ENCODE data around the gene RNU5D-1. TPM values are rescaled to one million over a fixed set of nuclear protein-coding genes. Genes with fewer than 3 reads are reported as not detected.

The RNU5D-1 gene
- total and polyA plus RNA-seq, 7 donors = not detected

DNA sequence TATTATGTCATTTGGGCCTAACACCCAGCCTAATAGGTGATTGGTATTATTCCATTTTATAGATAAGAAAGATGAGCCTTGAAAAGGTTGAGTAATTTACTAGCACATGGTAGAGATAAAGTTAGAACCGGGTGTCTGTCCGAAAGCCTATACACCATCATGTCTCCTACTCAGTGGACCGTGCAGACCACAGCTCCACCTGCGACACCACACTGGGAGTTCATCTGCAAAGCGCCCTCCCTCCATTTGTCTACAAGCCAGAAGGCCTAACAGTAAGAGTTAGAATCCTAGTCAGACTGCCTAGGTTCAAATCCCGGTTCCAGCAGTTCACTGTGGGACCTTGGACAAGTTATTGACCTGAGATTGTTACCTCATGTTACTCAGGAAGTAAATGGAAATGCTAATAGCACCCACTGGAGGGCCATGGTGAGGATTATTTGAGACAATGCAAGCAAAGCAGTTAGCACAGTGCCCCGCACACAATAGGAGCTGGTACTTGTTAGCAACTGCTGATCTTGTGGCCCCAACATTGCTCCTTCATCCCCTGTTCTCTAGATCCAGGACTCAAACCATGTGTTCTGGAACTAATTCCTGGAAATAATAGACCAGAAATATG, 36.0 kb downstream of the RNU5D-1 start:
- Histone ChIP-seq H3K9me3 (no peaks in the 10 kb centered on the region), H3K36me3 (no peaks in the 10 kb centered on the region), H3K27me3 (no peaks in the 10 kb centered on the region), H3K4me1 (no peaks in the 10 kb centered on the region), H3K4me3 (no peak overlapping the region), H3K27ac (no peak overlapping the region)
- DNase-seq = no peak
- TF ChIP-seq POLR2A (IDR thresholded peaks at IDR 0.05) (no peak), POLR2AphosphoS5 (IDR thresholded peaks at IDR 0.05) (no peak), EP300 (IDR thresholded peaks at IDR 0.05) (no peak)
- TF ChIP-seq, protein P1, sequence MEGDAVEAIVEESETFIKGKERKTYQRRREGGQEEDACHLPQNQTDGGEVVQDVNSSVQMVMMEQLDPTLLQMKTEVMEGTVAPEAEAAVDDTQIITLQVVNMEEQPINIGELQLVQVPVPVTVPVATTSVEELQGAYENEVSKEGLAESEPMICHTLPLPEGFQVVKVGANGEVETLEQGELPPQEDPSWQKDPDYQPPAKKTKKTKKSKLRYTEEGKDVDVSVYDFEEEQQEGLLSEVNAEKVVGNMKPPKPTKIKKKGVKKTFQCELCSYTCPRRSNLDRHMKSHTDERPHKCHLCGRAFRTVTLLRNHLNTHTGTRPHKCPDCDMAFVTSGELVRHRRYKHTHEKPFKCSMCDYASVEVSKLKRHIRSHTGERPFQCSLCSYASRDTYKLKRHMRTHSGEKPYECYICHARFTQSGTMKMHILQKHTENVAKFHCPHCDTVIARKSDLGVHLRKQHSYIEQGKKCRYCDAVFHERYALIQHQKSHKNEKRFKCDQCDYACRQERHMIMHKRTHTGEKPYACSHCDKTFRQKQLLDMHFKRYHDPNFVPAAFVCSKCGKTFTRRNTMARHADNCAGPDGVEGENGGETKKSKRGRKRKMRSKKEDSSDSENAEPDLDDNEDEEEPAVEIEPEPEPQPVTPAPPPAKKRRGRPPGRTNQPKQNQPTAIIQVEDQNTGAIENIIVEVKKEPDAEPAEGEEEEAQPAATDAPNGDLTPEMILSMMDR (IDR thresholded peaks at IDR 0.05) = no peak
- intact Hi-C loops (cut with DNase I) = no loop called here
- 87 to 94% methylated on average over 7 of the region's 7 CpGs for WGBS, 2 donors

DNA sequence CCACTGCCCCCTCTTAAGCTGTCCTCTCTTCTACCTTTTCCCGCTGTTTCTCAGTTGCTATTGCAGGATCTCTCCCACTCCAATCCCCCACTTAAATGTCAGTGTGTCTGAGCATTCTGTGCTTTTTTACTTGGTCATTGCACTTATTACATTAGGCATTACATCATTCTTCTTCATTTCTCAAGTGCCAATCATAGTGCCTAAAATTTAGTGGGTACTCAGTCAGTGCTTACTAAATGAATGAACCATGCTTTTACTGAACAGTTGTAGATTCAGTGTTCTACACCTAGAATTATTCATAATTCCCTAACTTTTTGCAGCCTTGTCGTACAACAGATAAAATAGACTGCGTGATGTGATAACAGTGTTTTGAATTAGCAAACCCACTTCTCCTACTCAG, 37.1 kb downstream of the RNU5D-1 start:
- no peaks in the 10 kb centered on the region for H3K9me3 ChIP-seq
- 96 to 99% methylated on average over 3 of the region's 3 CpGs for WGBS, 2 donors
- intact Hi-C loops (cut with DNase I) = no loop called here
- no peaks in the 10 kb centered on the region for H3K27me3 ChIP-seq
- H3K4me1 ChIP-seq = no peaks in the 10 kb centered on the region
- TF ChIP-seq POLR2AphosphoS5 (IDR thresholded peaks at IDR 0.05) (no peak), EP300 (IDR thresholded peaks at IDR 0.05) (no peak), POLR2A (IDR thresholded peaks at IDR 0.05) (no peak)
- TF ChIP-seq, protein P1 (IDR thresholded peaks at IDR 0.05) = no peak
- H3K27ac ChIP-seq = no peak overlapping the region
- DNase-seq = no peak
- H3K36me3 ChIP-seq = no peaks in the 10 kb centered on the region
- H3K4me3 ChIP-seq = no peak overlapping the region

DNA sequence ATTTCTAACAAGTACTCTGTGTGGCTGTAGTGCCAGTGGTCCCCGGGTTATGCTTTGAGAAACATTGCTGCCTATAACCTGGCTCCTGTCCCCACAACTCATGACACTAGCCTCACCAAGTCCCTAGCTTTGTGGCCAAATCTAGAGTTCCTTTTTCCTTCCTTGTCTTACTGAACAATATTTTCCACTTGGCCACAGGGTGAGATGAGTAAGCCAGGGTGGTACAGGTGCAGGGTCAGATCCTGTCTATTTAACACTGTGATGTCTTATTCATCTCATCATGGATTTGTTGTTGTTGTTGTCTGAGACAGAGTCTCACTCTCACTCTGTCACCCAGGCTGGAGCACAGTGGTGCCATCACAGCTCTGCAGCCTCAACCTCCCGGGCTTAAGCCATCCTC, 37.8 kb downstream of the RNU5D-1 start:
- Histone ChIP-seq H3K4me3 (no peak overlapping the region), H3K36me3 (no peaks in the 10 kb centered on the region), H3K27me3 (no peaks in the 10 kb centered on the region), H3K9me3 (no peaks in the 10 kb centered on the region), H3K27ac (no peak overlapping the region), H3K4me1 (no peaks in the 10 kb centered on the region)
- no peak for TF ChIP-seq POLR2A (IDR thresholded peaks at IDR 0.05)
- TF ChIP-seq, protein P1 (IDR thresholded peaks at IDR 0.05) = no peak
- no peak for DNase-seq
- 91 to 95% methylated on average over 2 of the region's 2 CpGs for WGBS, 2 donors
- intact Hi-C loops (cut with DNase I) = no loop called here

DNA sequence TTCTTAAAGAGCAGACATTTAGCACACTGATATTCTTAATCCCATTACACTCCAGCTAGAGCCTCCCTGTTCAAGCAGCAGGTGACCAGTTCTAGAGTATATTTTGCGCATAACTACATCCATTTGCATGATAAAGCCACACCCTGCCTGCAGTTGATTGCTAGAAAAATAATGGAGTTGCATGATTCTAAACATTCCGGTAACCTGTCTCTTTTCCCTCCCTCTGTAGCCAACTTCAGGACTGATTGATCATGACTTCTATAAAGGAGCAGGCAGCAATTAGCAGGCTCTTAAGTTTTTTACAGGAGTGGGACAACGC, 41.6 kb downstream of the RNU5D-1 start:
- H3K4me3 ChIP-seq = no peak overlapping the region
- DNase-seq = no peak
- no peaks in the 10 kb centered on the region for H3K36me3 ChIP-seq
- TF ChIP-seq, protein P1 (IDR thresholded peaks at IDR 0.05) = no peak
- no peak for TF ChIP-seq EP300 (IDR thresholded peaks at IDR 0.05)
- TF ChIP-seq POLR2A (IDR thresholded peaks at IDR 0.05) = no peak
- TF ChIP-seq POLR2AphosphoS5 (IDR thresholded peaks at IDR 0.05) = no peak
- intact Hi-C loops (cut with DNase I) = no loop called here
- H3K27ac ChIP-seq = no peak overlapping the region
- no peaks in the 10 kb centered on the region for H3K4me1 ChIP-seq
- 54 to 82% methylated on average over 3 of the region's 3 CpGs for WGBS, 2 donors
- H3K9me3 ChIP-seq = no peaks in the 10 kb centered on the region
- H3K27me3 ChIP-seq = no peaks in the 10 kb centered on the region

DNA sequence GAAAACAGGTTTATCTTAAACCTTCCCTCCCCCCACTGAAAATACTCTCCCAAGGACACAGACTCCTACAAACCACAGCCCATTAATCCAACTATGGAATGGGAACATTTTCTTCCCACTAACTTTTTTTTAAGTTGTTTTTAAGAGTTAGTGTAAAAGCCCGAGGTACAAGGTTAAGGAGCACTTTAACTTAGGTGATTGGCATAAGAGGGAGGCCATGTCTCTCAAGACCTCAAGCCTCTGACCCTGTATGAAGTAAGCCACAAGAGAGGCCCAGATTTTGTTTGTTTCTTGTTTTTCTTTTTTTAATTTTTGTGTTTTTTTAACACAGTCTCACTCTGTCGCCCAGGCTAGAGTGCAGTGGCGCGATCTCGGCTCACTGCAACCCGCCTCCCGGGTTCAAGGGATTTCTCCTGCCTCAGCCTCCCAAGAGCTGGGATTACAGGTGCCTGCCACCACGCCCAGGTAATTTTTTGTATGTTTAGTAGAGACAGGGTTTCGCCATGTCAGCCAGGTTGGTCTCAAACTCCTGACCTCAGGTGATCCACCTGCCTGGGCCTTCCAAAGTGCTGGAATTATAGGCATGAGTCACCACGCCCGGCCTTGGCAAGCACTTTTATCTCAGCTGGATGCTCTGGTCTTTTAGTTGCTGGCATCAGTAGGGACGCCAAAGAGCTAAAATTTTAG, 42.1 kb downstream of the RNU5D-1 start:
- TF ChIP-seq EP300 (IDR thresholded peaks at IDR 0.05) (no peak), POLR2A (IDR thresholded peaks at IDR 0.05) (no peak), POLR2AphosphoS5 (IDR thresholded peaks at IDR 0.05) (no peak)
- TF ChIP-seq, protein P1 (IDR thresholded peaks at IDR 0.05) = no peak
- intact Hi-C loops (cut with DNase I) = no loop called here
- no peaks in the 10 kb centered on the region for H3K36me3 ChIP-seq
- 69 to 85% methylated on average over 12 of the region's 12 CpGs for whole genome bisulfite sequencing, 2 donors
- no peak for DNase-seq
- no peaks in the 10 kb centered on the region for H3K27me3 ChIP-seq
- H3K4me1 ChIP-seq = no peaks in the 10 kb centered on the region
- H3K27ac ChIP-seq = no peak overlapping the region
- no peak overlapping the region for H3K4me3 ChIP-seq
- H3K9me3 ChIP-seq = no peaks in the 10 kb centered on the region
